Caco-2 (cell line): Measurements from ENCODE around the gene FAM124A. TPM values are rescaled to one million over a fixed set of nuclear protein-coding genes. Genes with fewer than 3 reads are reported as not detected.

Source experiments
- BruUV-seq: library from RNA; stranded (reverse); fragments of 400-500 nt; replicated peaks from 2 replicates; lab custom pipeline; 2021; lab: Mats Ljungman, UMichigan
- CTCF ChIA-PET: fragments of 300-600 bp; sonication (Branson Sonifier 250); formaldehyde crosslinking; loops from one replicate; lab custom pipeline; 2022; ENCODE audit warnings: antibody characterized with exemption; lab: Charles Lee
- POLR2A ChIA-PET: fragments of 300-600 bp; sonication (Branson Sonifier 250); formaldehyde crosslinking; loops from one replicate; lab custom pipeline; 2022; ENCODE audit warnings: antibody characterized with exemption; lab: Charles Lee
- DNase-seq, 2 experiments: peaks; one replicate each; pipeline versions ENCODE4 v3.0.0 to v3.0.0-alpha.2; 2020 to 2022
- H3K27me3 ChIP-seq: replicated peaks from 2 replicates; pipeline ENCODE4 v1.6.0; 2011; ENCODE audit warnings: low read length; ENCODE audit not compliant: control insufficient read depth, insufficient read depth
- H3K36me3 ChIP-seq: 2 replicates; pipeline ENCODE4 v1.5.1; 2011; ENCODE audit warnings: low read length; ENCODE audit not compliant: control insufficient read depth, insufficient read depth
- H3K4me1 ChIP-seq: fragments of 250-450 bp; sonication (Bioruptor Pico); 2 replicates; pipeline ENCODE4 v1.5.1; 2020; ENCODE audit warnings: mild to moderate bottlenecking
- H3K4me3 ChIP-seq: 2 replicates; pipeline ENCODE4 v1.5.1; 2011; ENCODE audit warnings: low read depth, mild to moderate bottlenecking, control low read depth, low read length
- H3K9me3 ChIP-seq: fragments of 250-450 bp; sonication (Bioruptor Pico); 2 replicates; pipeline ENCODE4 v1.5.1; 2020; ENCODE audit warnings: mild to moderate bottlenecking, moderate library complexity
- H3K27ac Mint-ChIP-seq: one replicate; pipeline ENCODE4 v1.8.0; 2022; ENCODE audit warnings: mixed read lengths; ENCODE audit not compliant: unreplicated experiment
- H3K27me3 Mint-ChIP-seq: one replicate; pipeline ENCODE4 v1.8.0; 2022; ENCODE audit warnings: mixed read lengths; ENCODE audit not compliant: insufficient read depth, unreplicated experiment
- H3K36me3 Mint-ChIP-seq: one replicate; pipeline ENCODE4 v1.8.0; 2022; ENCODE audit warnings: mild to moderate bottlenecking, mixed read lengths; ENCODE audit not compliant: insufficient read depth, unreplicated experiment
- H3K4me1 Mint-ChIP-seq: one replicate; pipeline ENCODE4 v1.8.0; 2022; ENCODE audit warnings: low read depth, mixed read lengths; ENCODE audit not compliant: unreplicated experiment
- H3K4me3 Mint-ChIP-seq: one replicate; pipeline ENCODE4 v1.8.0; 2022; ENCODE audit warnings: mild to moderate bottlenecking, moderate library complexity, mixed read lengths; ENCODE audit not compliant: unreplicated experiment
- H3K9me3 Mint-ChIP-seq: one replicate; pipeline ENCODE4 v1.8.0; 2022; ENCODE audit warnings: mixed read lengths; ENCODE audit not compliant: unreplicated experiment
- intact Hi-C: fragments of 100-400 bp; cut with micrococcal nuclease; formaldehyde crosslinking; loops from one replicate; pipeline ENCODE4 v1.10.0; 2022; ENCODE audit not compliant: unreplicated experiment
- total RNA-seq: library from RNA; stranded (reverse); gene quantifications from 2 replicates; pipeline ENCODE4 v1.2.3, GENCODE V29; 2022
- TF ChIP-seq, protein P1 (sequence below), 2 experiments: fragments of 200-600 bp in 1 of 2; IDR thresholded peaks; 1 replicate in 1 of 2; 2 replicates in 1 of 2; pipeline versions ENCODE4 v1.5.1 to v1.8.0; 2011 to 2022; ENCODE audit warnings: antibody characterized with exemption in 1 of 2, control low read depth in 1 of 2, inconsistent platforms in 1 of 2, low read depth in 1 of 2, low read length in 1 of 2, mild to moderate bottlenecking in 1 of 2, moderate library complexity in 1 of 2; ENCODE audit not compliant: insufficient read depth in 1 of 2, severe bottlenecking in 1 of 2, unreplicated experiment in 1 of 2

Gene FAM124A
- total RNA-seq, 1 experiment from 2014 or later: 0.52 TPM

DNA sequence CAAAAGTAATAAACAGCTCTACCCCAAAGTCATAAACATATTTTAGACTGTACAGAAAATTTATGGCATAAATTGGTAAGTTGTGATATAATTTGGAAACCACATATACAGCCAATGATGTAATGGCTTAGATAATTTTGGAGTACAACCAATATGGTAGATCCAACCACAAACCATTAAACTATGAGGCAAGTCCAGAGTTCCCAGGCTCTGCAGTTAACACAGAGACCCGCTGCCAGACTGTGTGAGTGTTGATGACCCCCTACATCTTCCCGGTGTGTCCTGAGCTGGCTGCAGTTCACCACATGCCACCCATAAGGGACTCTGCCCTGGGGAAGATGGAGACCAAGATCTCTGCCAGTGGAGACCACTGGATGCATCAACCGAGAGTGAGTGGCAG lies 107.4 kb downstream of the FAM124A start:
- intact Hi-C loops: no loop called here
- ChIA-PET POLR2A (no interaction called here), CTCF (no interaction called here)
- TF ChIP-seq, protein P1, sequence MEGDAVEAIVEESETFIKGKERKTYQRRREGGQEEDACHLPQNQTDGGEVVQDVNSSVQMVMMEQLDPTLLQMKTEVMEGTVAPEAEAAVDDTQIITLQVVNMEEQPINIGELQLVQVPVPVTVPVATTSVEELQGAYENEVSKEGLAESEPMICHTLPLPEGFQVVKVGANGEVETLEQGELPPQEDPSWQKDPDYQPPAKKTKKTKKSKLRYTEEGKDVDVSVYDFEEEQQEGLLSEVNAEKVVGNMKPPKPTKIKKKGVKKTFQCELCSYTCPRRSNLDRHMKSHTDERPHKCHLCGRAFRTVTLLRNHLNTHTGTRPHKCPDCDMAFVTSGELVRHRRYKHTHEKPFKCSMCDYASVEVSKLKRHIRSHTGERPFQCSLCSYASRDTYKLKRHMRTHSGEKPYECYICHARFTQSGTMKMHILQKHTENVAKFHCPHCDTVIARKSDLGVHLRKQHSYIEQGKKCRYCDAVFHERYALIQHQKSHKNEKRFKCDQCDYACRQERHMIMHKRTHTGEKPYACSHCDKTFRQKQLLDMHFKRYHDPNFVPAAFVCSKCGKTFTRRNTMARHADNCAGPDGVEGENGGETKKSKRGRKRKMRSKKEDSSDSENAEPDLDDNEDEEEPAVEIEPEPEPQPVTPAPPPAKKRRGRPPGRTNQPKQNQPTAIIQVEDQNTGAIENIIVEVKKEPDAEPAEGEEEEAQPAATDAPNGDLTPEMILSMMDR (IDR thresholded peaks at IDR 0.05; ENCODE audit: insufficient read depth in 1 of 2, low read depth in 1 of 2, low read length in 1 of 2, severe bottlenecking in 1 of 2, unreplicated experiment in 1 of 2): no peak
- H3K4me3 Mint-ChIP-seq: no peak overlapping the region
- H3K4me1 ChIP-seq: no peaks in the 10 kb centered on the region
- no peaks in the 10 kb centered on the region for H3K27me3 Mint-ChIP-seq
- DNase-seq: no peak
- H3K9me3 ChIP-seq: no peaks in the 10 kb centered on the region
- H3K27me3 ChIP-seq: no peaks in the 10 kb centered on the region
- H3K36me3 Mint-ChIP-seq: no peaks in the 10 kb centered on the region
- H3K27ac Mint-ChIP-seq: no peak overlapping the region
- H3K9me3 Mint-ChIP-seq: no peaks in the 10 kb centered on the region
- BruUV-seq: no TSS peak
- H3K36me3 ChIP-seq: no peaks in the 10 kb centered on the region
- no peaks in the 10 kb centered on the region for H3K4me1 Mint-ChIP-seq
- H3K4me3 ChIP-seq: no peak overlapping the region

DNA sequence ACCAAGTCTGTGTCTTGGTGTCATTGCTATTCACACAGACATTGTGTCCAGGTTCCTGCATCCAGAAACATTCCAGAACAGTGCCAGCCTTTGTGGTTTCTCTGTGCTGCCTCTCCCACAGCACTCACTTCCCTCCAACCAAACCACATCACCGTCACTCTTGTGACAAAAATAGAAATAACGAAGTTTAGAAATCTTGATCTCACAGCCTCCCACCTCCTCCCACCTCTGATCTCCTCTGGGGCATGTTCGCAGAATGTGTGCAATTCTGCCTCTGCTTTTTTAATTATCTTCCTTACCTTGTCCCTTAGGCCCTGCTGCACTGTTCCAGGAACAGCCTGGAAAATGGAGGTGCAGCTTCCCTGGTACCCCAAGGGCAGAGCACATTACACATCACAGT lies 108.6 kb downstream of the FAM124A start:
- ChIA-PET CTCF (no interaction called here), POLR2A (no interaction called here)
- intact Hi-C loops: no loop called here
- Histone ChIP-seq H3K4me3 (no peak overlapping the region), H3K9me3 (no peaks in the 10 kb centered on the region), H3K4me1 (no peaks in the 10 kb centered on the region), H3K27me3 (no peaks in the 10 kb centered on the region), H3K36me3 (no peaks in the 10 kb centered on the region)
- Mint-ChIP-seq H3K4me1 (no peaks in the 10 kb centered on the region), H3K27me3 (no peaks in the 10 kb centered on the region), H3K9me3 (no peaks in the 10 kb centered on the region), H3K4me3 (no peak overlapping the region), H3K36me3 (no peaks in the 10 kb centered on the region), H3K27ac (no peak overlapping the region)
- TF ChIP-seq, protein P1 (IDR thresholded peaks at IDR 0.05; ENCODE audit: insufficient read depth in 1 of 2, low read depth in 1 of 2, low read length in 1 of 2, severe bottlenecking in 1 of 2, unreplicated experiment in 1 of 2): no peak
- DNase-seq: no peak
- BruUV-seq: no TSS peak

DNA sequence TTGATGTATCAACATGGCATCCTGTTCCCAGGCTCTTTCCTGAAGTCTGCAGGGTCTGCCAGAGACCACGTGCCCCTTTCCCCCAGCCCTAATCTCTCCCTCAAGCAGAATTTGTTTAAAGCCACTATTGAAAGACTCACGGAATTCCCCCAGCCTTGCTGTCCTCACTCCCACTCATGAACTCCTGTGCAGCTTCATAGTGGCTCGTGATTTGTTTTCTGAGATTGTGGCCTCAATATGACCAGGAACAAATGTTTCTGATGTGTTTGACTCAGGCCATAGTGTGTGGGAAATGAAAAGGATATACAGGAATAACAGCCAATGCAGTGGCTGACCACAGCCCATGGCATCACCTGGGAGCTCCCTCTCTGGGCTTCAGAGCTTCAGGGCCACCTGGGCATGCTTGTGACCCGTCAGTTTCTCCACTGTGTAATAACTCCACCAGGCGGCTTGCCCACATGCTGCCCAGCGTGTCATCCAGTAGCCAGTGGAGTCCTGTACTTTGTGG lies 109.2 kb downstream of the FAM124A start:
- Mint-ChIP-seq H3K27ac (no peak overlapping the region), H3K9me3 (no peaks in the 10 kb centered on the region), H3K27me3 (no peaks in the 10 kb centered on the region), H3K4me3 (no peak overlapping the region), H3K4me1 (no peaks in the 10 kb centered on the region), H3K36me3 (no peaks in the 10 kb centered on the region)
- no peak overlapping the region for H3K4me3 ChIP-seq
- CTCF ChIA-PET: interaction anchor here (0.6 kb wide), 1 partner anchor 129 kb away, joined by 6 read pairs; no protein-coding TSS in a partner anchor
- no peaks in the 10 kb centered on the region for H3K36me3 ChIP-seq
- H3K4me1 ChIP-seq: no peaks in the 10 kb centered on the region
- H3K27me3 ChIP-seq: no peaks in the 10 kb centered on the region
- H3K9me3 ChIP-seq: no peaks in the 10 kb centered on the region
- intact Hi-C loops: no loop called here
- POLR2A ChIA-PET: no interaction called here
- BruUV-seq: no TSS peak
- no peak for DNase-seq
- TF ChIP-seq, protein P1 (IDR thresholded peaks at IDR 0.05; ENCODE audit: insufficient read depth in 1 of 2, low read depth in 1 of 2, low read length in 1 of 2, severe bottlenecking in 1 of 2, unreplicated experiment in 1 of 2): no peak
